GM23248 (cell line): ENCODE results near the gene RCE1.

Experiments used
- EZH2 ChIP-seq: fragments of 200-600 bp; sonication (generic); IDR thresholded peaks from 2 replicates; pipeline ENCODE4 v1.6.1; 2018; ENCODE audit warnings: antibody characterized with exemption, mild to moderate bottlenecking; ENCODE audit not compliant: insufficient read depth, poor library complexity, severe bottlenecking
- EZH2phosphoT487 ChIP-seq: fragments of 200-600 bp; sonication (generic); IDR thresholded peaks from 2 replicates; pipeline ENCODE4 v1.6.1; 2018; ENCODE audit warnings: antibody characterized with exemption, moderate library complexity, mild to moderate bottlenecking, low read depth; ENCODE audit not compliant: insufficient read depth

DNA sequence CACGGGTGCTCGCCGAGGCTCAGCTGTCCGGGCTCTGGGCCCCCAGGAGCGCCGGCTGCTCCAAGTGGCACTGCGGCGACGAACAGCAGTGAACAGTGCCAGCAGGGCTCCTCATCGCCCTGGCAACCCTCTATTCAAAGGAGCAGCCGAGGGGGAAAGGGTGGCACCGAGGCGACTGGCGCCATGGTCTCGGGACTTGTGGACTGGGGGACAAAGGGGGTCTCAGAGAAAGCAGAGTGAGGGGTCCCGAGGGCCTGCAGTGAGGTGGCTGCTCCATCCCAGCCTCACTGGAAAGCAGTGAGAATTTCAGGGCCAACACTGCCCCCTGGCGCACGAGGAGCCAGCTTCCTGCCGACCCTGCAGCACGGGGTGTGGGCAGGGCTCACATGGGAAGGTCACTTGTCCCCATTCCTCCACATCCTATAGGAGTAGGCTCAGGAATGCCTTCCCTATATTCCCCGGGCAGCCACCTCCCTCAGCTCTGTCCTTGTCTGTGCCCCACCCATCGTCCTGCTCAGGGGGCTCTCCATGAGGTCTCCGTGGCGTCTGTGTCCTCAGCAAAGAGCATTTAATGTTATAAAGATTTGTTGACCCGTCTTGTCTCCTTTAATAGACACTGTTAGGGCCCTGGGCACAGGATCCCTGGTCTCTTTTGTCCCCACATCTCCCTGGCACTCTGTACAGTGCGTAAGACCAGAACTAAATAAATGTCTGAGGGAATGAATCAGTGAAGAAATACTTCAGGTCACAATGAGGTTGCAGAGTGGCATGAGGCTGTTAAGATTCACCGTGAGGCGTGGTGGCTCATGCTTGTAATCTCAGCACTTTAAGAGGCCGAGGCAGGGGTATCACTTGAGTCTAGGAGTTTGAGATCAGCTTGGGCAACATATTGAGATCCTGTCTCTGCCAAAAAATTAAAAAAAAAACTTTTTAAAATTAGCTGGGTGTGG, 40.0 kb downstream of the RCE1 start:
- TF ChIP-seq EZH2phosphoT487, result no peak
- TF ChIP-seq EZH2, result no peak
